GM15510 (cell line): ENCODE results near the gene PSD4.

Experiments
- POLR2A ChIP-seq: IDR thresholded peaks from 3 replicates; pipeline ENCODE4 v1.6.1; 2011; ENCODE audit warnings: borderline replicate concordance; ENCODE audit not compliant: insufficient read length; ENCODE audit errors: extremely low read depth

Gene PSD4

DNA sequence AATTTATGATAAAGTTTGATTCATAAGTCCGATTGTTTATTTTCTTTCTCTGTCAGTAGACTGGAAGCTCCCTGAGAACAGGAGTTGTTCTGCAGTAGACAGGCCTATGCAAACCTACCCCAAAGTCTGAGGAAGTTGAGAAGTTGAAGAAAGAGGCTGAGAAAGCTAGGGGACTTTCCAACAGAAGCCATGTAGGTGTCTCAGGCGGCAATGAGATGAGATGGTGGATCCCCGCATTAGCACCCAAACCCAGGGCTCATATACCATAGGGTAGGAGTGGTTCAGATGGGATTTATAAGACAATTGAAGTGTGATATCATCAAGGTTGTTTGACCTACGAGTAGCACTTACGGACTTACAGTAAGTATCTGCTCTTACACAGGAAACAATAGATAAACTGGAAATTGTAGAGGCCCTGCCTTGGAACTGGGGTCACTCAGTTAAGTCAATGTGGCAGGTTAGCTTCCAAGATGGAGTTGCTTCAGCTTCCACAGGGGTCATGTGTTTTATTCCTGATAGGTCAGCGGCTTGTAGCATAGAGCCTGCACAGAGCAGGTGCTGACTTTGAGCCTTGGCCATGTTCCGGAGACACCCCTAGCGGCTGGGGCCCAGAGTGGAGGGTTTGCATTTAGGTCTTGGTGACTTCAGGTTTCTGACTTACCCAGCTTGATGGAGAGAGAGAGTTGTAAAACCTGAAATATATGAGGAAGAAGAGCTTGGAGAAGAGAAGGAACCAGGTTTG lies 2.3 kb upstream of the PSD4 start:
- no peak for TF ChIP-seq POLR2A

DNA sequence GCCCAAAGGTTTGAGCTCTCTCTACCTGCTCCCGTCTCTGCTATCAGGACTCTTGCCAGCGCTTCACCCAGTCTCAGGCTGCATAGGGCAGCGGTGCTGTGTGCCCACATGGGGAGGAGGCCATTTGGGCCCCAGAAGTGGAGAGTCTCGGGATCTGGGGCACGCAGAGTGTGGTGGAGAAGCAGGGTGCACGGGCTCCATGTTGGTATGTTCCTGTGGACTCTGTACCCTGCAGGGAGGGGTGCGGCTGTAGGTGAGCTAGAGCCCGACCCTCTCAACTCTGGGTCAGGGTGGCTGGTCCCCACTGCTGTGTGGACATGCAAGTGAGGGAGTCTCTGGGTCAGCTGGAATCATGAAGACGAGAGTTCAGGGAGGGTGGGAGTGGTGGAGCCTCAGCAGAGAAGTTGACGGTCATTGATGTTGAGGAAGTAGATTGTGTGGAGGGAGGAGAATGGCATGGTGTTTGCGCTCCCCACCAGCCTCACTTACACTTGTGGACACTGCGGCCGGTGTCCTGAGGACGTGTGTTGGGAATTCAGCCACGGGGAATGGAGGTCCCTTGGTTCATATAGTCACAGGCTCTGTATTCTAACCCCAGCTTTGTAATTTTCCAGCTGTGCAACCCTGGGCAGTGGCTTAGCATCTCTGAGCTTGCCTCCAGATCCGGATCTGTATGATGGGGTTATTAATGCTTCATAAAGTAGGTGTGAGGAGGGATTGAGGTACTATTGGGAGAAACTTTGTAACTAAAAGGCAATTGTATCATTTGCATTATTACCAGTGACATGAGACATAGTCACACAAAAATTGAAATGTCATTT lies 840 bp upstream of the PSD4 start:
- TF ChIP-seq POLR2A: no peak

DNA sequence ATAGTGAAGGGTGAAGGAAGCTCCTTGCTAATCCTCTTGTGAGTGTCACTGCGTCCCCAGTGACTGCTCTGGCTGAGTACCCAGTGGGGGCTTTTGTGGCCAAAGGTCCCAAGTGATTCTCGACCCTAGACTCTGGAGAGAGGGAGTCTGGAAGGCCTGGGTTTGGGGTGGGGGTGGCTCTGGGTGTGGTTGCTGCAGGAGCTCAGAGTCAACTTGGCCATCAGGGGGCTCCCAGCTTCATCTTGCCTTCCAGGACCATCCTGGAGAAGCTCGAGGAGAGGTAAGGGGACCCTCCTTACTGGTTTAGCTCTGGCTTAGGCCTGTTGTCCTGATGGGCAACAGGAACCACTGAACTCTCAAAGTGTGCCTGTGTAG lies 592 bp downstream of the PSD4 start:
- TF ChIP-seq POLR2A: no peak

DNA sequence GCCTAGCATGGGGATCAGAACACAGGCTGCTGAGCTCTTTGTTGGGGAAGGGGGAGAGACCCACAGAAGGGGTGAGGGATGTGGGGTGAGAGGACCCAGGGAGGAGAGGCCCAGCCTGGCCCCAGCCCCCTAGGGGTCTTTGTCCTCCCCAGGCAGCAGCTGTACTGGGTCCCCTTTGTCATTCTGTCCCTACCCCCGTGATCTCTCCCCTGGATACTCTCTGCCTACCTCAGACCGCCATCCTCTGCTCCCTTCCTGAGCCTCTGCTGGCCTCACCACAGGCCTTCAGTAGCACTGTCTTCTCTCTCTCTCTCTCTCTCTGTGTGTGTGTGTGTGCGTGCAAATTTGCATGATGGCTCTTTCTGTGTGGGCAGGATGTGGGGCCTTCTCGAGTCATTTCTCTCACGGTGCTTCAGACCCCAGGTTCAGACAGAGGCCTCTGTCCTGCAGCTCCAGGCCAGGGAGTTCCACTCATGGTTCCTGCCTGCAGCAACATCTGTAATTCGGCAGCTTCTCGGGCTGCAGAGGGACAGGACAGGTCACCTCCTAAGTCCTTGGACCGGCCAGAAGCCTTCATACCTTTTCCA lies 1.4 kb downstream of the PSD4 start:
- TF ChIP-seq POLR2A: peak; percentile 86

DNA sequence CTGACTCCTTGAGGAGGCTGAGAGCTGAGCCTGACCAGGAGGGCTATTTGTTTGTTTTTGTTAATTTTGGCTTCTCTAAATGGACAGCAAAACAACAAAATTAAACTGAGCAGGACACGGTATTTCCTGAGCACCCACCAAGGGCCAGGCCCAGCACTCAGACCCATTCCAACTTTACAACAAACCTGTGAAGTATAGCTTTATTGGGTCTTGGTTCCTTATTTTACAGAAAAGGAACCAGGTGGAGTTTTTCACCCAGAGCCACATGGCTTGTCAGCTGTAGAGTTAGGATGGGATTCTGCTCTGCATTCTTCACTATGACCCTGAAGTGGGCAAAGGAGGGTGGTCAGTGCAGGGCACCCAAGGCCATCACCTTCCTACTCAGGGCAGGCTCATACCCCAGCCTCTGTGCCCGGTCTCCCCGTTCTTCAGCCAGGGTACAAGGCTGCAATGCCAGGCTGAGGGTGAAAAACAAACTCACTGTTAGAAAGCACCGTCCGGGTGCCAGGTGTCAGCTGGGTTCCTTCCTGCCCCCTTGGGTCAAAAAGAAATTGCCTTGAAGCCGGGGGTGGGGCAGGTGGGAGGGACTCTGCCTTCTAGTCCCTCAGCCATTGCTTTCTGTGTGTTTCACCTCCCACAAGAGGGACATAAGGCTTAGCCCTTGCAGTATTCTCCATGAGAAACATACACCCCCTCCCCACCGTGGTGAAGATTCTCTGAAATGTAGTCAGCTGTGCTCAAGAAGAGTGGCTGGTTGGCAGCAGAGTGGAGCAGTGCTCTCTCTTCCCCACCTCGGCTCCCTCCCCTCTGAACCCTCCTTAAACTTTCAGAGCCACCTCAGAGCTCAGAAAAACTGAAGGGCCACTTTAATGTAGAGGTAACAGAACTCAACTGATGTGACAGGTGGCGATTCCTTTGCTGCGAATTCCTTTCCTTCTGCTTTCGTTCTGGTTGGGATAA lies 2.2 kb downstream of the PSD4 start:
- no peak for TF ChIP-seq POLR2A

DNA sequence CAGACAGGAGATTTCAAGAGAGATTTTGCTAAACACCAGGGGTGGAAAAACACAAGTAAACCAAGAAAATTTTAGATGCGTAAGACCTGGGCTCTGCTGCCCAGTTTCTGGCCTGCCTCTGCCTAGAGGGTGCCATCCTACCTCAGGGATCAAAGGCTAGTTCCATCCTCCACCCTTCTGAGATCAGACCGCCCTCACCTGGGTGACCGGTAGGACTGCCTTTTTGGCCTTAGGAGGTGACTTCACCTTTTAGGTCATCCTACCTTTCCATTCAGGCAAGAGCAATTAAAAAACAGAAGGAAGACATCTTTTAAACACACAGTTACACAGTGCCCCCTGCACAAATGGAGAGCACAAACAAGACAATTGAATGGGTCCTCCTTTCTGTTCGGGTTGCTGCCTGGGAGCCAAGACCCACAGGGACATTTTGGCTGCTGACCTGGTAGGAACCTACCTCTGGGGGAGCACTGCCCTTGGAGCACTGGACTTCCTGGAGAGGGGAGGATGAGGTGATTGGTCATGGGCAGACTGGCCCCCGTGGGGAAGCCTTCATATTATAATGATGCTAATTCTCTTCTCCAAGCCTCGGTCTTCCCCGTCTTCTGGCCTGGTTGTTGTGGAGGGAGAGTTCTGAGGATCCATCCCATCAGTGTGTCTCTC lies 3.1 kb downstream of the PSD4 start:
- TF ChIP-seq POLR2A: no peak

DNA sequence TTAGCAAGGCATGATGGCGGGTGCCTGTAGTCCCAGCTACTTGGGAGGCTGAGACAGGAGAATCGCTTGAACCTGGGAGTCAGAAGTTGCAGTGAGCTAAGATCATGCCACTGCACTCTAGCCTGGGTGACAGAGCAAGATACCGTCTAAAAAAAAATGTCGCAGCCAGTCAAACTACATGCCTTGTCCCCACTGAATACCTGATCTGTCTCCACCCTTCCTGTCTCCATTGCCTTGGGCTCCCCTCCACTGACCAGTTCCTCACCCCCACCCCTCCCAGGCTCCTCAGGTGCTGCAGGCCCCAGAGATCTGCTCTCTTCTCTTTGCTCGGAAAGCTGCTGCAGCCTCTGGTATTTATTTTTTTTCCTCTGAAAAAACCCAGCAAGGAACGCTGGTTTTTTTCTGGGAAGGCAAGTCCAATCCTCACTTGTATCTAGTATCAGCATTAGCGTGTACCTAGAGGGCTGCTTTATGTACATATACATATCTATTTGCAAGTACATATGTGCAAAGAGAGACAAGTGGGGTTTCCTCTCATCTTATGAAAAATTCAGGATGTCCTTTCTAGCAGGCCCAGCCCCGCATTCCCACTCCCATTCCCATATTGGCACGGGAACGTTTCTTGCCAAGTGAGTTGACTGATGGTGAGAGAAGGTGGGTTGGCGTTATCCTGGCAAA lies 4.4 kb downstream of the PSD4 start:
- no peak for TF ChIP-seq POLR2A

DNA sequence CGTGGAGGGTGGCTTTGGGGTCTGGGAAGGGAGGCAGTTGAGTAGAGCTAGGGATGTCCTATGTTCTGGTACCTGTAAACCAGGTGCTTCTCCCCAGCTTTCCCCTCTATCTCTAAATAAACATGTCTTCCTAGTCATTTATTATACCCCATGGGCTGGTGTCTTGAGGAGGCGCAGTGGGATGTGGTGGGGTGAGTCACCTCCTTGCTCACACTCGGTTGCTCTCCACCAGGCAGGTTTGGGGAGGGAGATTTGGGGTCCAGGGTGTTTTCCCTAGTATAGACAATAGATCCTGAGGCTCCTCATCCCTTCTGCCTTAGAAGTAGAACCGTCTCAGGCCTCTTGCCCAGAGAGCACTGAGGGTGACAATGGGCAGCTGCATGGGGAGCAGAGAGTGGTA lies 5.1 kb downstream of the PSD4 start:
- TF ChIP-seq POLR2A: no peak

DNA sequence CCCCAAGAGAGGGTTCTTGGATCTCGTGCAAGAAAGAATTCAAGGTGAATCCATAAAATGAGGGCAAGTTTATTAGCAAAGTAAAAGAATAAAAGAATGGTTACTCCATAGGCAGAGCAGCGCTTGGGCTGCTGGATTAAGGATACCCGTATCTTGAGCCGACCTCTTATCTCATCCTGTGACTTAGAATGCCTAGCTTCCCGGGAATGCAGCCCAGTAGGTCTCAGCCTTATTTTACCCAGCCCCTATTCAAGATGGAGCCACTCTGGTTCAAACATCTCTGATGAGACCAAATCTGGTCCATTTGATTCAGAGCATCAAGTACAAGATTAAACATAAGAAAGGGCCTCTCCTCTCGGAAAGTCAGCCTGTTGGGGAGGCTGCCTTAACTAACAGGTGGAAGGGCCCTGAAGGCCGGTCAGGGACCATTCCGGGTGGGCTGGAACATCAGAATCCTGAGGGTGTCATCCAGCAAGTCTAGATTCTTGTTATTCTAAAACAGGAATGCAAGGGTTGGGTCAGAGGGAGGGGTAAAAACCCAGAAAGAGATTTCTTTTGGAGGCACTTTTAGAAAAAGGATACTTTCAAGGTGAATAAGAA lies 5.8 kb downstream of the PSD4 start:
- TF ChIP-seq POLR2A: no peak

DNA sequence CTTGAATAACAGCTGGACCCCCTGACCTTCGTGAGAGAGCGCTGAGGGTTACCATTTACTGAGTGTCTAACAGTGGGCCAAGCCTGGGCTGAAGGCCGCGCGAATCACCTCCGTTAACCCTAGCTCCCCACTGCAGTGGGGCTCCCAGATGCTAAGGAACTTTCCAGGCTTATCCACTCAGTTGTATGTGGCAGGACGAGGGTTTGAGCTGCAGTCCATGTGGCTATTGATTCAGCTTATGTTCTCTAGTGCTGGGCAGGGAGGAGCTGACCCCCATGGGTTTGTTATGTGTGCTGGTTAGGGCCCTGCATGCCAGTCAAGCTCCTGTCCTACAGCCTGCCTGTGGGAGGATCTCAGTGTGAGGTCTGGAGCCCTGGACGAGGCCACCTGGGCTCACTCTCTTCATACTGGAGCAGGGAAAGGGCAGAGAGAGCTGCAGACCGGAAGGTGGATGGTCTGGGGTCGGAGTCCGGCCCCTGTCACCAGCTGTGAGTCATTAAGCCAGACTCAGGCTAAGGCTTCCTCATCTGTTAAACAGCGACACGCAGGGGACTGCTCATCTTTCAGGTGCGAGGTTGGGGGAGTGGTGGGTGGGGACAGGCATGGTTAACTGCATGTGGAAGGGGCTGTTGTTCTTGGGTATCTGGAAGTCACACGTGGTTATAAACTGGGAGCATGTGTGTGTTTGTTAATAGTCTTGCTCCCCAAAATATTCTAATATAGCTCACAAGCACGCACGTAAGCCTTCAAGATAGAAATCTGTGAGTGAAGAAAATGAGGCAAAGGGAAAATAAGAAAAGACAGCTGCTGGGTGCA lies 6.6 kb downstream of the PSD4 start:
- no peak for TF ChIP-seq POLR2A

DNA sequence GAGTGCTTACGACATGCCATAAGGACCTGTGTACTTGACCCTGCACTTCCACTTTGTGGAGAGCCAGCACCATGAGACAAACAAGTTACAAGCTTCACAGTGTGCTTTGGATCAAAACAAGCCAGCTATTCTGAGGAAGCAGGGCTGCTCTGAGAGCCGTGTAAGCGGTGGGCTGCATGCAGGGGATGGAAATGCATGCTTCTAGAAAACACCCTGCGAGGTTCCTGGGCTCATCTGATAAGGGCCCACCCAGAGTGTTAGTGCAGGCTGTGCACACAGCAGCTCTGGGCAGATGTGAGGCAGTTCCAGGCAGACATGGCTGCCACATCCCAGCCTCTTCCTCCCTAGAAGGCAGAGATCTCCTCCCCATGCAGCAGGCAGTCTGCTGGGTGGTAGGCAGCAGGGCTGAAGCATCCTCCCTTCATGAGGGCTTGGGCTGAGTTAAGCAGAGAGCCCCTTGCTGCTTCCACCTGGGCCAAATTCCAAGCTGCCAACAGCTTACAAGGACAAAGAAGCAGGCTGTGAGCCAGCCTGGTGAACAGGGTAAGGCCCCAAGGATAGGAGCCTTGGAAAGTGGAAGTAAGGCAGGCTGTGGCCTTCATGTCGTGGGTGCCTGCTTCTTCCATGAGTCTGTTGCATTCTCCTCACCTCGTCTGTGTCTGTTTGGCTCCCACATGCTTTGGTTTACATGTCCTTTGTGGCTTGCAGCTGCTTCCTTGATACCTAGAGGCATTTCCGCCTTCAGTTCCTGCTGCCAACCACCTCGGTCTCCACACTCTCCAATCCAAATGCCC lies 7.7 kb downstream of the PSD4 start:
- no peak for TF ChIP-seq POLR2A
